GM12891 (cell line): Measurements from ENCODE around the gene RAB3C.

Source experiments
- DNase-seq: peaks from one replicate; pipeline ENCODE4 v3.0.0; 2011; ENCODE audit warnings: low spot score; ENCODE audit not compliant: insufficient read length
- FAIRE-seq: peaks from 2 replicates; lab custom pipeline; 2011; peaks lifted over from hg19 to GRCh38; lab: Jason Lieb, UNC
- PAX5 ChIP-seq: IDR thresholded peaks from 2 replicates; pipeline ENCODE4 v1.6.1; 2011; ENCODE audit warnings: low read length, moderate library complexity, mild to moderate bottlenecking; ENCODE audit not compliant: insufficient read depth, severe bottlenecking
- POLR2A ChIP-seq: IDR thresholded peaks from 2 replicates; pipeline ENCODE4 v1.6.1; 2011; ENCODE audit warnings: low read depth, low read length, control low read depth
- POLR2AphosphoS5 ChIP-seq: IDR thresholded peaks from 2 replicates; pipeline ENCODE4 v1.6.1; 2011; ENCODE audit warnings: low read depth, low read length, control low read depth
- POU2F2 ChIP-seq: IDR thresholded peaks from 2 replicates; pipeline ENCODE4 v1.6.1; 2011; ENCODE audit warnings: low read depth, mild to moderate bottlenecking, control low read depth, low read length, moderate library complexity
- SPI1 ChIP-seq: IDR thresholded peaks from 2 replicates; pipeline ENCODE4 v1.6.1; 2011; ENCODE audit warnings: low read depth, low read length, control low read depth
- TAF1 ChIP-seq: IDR thresholded peaks from 2 replicates; pipeline ENCODE4 v1.6.1; 2011; ENCODE audit warnings: low read depth, low read length, control low read depth

RAB3C gene

GRCh38 chr5:58763390-58763789 lies 180.5 kb downstream of the RAB3C start:
- no peak for DNase-seq
- FAIRE-seq: no peak
- TF ChIP-seq TAF1 (no peak), POLR2AphosphoS5 (no peak), PAX5 (no peak), SPI1 (no peak), POLR2A (no peak), POU2F2 (no peak)

- FAIRE-seq (no peak), DNase-seq (no peak)
- TF ChIP-seq POLR2AphosphoS5 (no peak), SPI1 (no peak), POLR2A (no peak), POU2F2 (no peak), TAF1 (no peak), PAX5 (no peak)
Measured at GRCh38 chr5:58764199-58764598, 181.3 kb downstream of the RAB3C start.

- TF ChIP-seq POLR2AphosphoS5: no peak
- TF ChIP-seq PAX5: no peak
- no peak for TF ChIP-seq SPI1
- DNase-seq (no peak), FAIRE-seq (no peak)
Measured at GRCh38 chr5:58765058-58765457, 182.2 kb downstream of the RAB3C start.

GRCh38 chr5:58767104-58767503 lies 184.2 kb downstream of the RAB3C start:
- DNase-seq (no peak), FAIRE-seq (no peak)
- TF ChIP-seq POLR2AphosphoS5 (no peak), TAF1 (no peak), PAX5 (no peak), SPI1 (no peak), POU2F2 (no peak), POLR2A (no peak)

- TF ChIP-seq POLR2A (no peak), SPI1 (no peak), PAX5 (no peak), TAF1 (no peak), POU2F2 (no peak), POLR2AphosphoS5 (no peak)
- FAIRE-seq (no peak), DNase-seq (no peak)
Measured at GRCh38 chr5:58770136-58770535, 187.3 kb downstream of the RAB3C start.

- TF ChIP-seq POLR2A (no peak), POLR2AphosphoS5 (no peak), PAX5 (no peak), SPI1 (no peak), TAF1 (no peak), POU2F2 (no peak)
- FAIRE-seq (no peak), DNase-seq (no peak)
Measured at GRCh38 chr5:58771796-58772195, 188.9 kb downstream of the RAB3C start.

- no peak for FAIRE-seq
- DNase-seq: no peak
Measured at GRCh38 chr5:58773744-58774441, 191.0 kb downstream of the RAB3C start.

GRCh38 chr5:58774937-58775336 lies 192.1 kb downstream of the RAB3C start:
- DNase-seq (no peak), FAIRE-seq (no peak)
- TF ChIP-seq SPI1 (no peak), POLR2AphosphoS5 (no peak), POU2F2 (no peak), POLR2A (no peak), PAX5 (no peak), TAF1 (no peak)

More at GRCh38 chr5:58773744-58774441, 191.0 kb downstream of the RAB3C start:
- no peak for TF ChIP-seq POU2F2
- no peak for TF ChIP-seq PAX5
- no peak for TF ChIP-seq POLR2A
- no peak for TF ChIP-seq TAF1
- TF ChIP-seq POLR2AphosphoS5: no peak

GRCh38 chr5:58775701-58776262 lies 192.9 kb downstream of the RAB3C start:
- FAIRE-seq: no peak

GRCh38 chr5:58776559-58776958 lies 193.7 kb downstream of the RAB3C start:
- FAIRE-seq (no peak), DNase-seq (no peak)
- no peak for TF ChIP-seq SPI1
- TF ChIP-seq POU2F2: no peak
- TF ChIP-seq TAF1: no peak
- TF ChIP-seq PAX5: no peak
- no peak for TF ChIP-seq POLR2A
- no peak for TF ChIP-seq POLR2AphosphoS5

More at GRCh38 chr5:58775701-58776262, 192.9 kb downstream of the RAB3C start:
- DNase-seq: no peak
- TF ChIP-seq POU2F2 (no peak), SPI1 (no peak), POLR2A (no peak)
